Caco-2 (cell line): ENCODE data around the gene IL31RA. TPM values are rescaled to one million over a fixed set of nuclear protein-coding genes. Genes with fewer than 3 reads are reported as not detected.
A peak's percentile ranks its signal among the peaks of the same experiment; 100 is the strongest.
"Not testable (repeated sequence)": the region's sequence is repeated elsewhere in the genome, so short reads cannot be mapped to it uniquely, and the experiment has no call there.

Experiments
- BruUV-seq: library from RNA; stranded (reverse); fragments of 400-500 nt; replicated peaks from 2 replicates; lab custom pipeline; 2021; lab: Mats Ljungman, UMichigan
- CTCF ChIA-PET: fragments of 300-600 bp; sonication (Branson Sonifier 250); formaldehyde crosslinking; loops from one replicate; lab custom pipeline; 2022; ENCODE audit warnings: antibody characterized with exemption; lab: Charles Lee
- POLR2A ChIA-PET: fragments of 300-600 bp; sonication (Branson Sonifier 250); formaldehyde crosslinking; loops from one replicate; lab custom pipeline; 2022; ENCODE audit warnings: antibody characterized with exemption; lab: Charles Lee
- DNase-seq, 2 experiments: peaks; one replicate each; pipeline versions ENCODE4 v3.0.0 to v3.0.0-alpha.2; 2020 to 2022
- H3K27me3 ChIP-seq: replicated peaks from 2 replicates; pipeline ENCODE4 v1.6.0; 2011; ENCODE audit warnings: low read length; ENCODE audit not compliant: control insufficient read depth, insufficient read depth
- H3K36me3 ChIP-seq: 2 replicates; pipeline ENCODE4 v1.5.1; 2011; ENCODE audit warnings: low read length; ENCODE audit not compliant: control insufficient read depth, insufficient read depth
- H3K4me1 ChIP-seq: fragments of 250-450 bp; sonication (Bioruptor Pico); 2 replicates; pipeline ENCODE4 v1.5.1; 2020; ENCODE audit warnings: mild to moderate bottlenecking
- H3K4me3 ChIP-seq: 2 replicates; pipeline ENCODE4 v1.5.1; 2011; ENCODE audit warnings: low read depth, mild to moderate bottlenecking, control low read depth, low read length
- H3K9me3 ChIP-seq: fragments of 250-450 bp; sonication (Bioruptor Pico); 2 replicates; pipeline ENCODE4 v1.5.1; 2020; ENCODE audit warnings: mild to moderate bottlenecking, moderate library complexity
- H3K27ac Mint-ChIP-seq: one replicate; pipeline ENCODE4 v1.8.0; 2022; ENCODE audit warnings: mixed read lengths; ENCODE audit not compliant: unreplicated experiment
- H3K27me3 Mint-ChIP-seq: one replicate; pipeline ENCODE4 v1.8.0; 2022; ENCODE audit warnings: mixed read lengths; ENCODE audit not compliant: insufficient read depth, unreplicated experiment
- H3K36me3 Mint-ChIP-seq: one replicate; pipeline ENCODE4 v1.8.0; 2022; ENCODE audit warnings: mild to moderate bottlenecking, mixed read lengths; ENCODE audit not compliant: insufficient read depth, unreplicated experiment
- H3K4me1 Mint-ChIP-seq: one replicate; pipeline ENCODE4 v1.8.0; 2022; ENCODE audit warnings: low read depth, mixed read lengths; ENCODE audit not compliant: unreplicated experiment
- H3K4me3 Mint-ChIP-seq: one replicate; pipeline ENCODE4 v1.8.0; 2022; ENCODE audit warnings: mild to moderate bottlenecking, moderate library complexity, mixed read lengths; ENCODE audit not compliant: unreplicated experiment
- H3K9me3 Mint-ChIP-seq: one replicate; pipeline ENCODE4 v1.8.0; 2022; ENCODE audit warnings: mixed read lengths; ENCODE audit not compliant: unreplicated experiment
- intact Hi-C: fragments of 100-400 bp; cut with micrococcal nuclease; formaldehyde crosslinking; loops from one replicate; pipeline ENCODE4 v1.10.0; 2022; ENCODE audit not compliant: unreplicated experiment
- total RNA-seq: library from RNA; stranded (reverse); gene quantifications from 2 replicates; pipeline ENCODE4 v1.2.3, GENCODE V29; 2022
- TF ChIP-seq, protein P1 (sequence below), 2 experiments: fragments of 200-600 bp in 1 of 2; IDR thresholded peaks; 1 replicate in 1 of 2; 2 replicates in 1 of 2; pipeline versions ENCODE4 v1.5.1 to v1.8.0; 2011 to 2022; ENCODE audit warnings: antibody characterized with exemption in 1 of 2, control low read depth in 1 of 2, inconsistent platforms in 1 of 2, low read depth in 1 of 2, low read length in 1 of 2, mild to moderate bottlenecking in 1 of 2, moderate library complexity in 1 of 2; ENCODE audit not compliant: insufficient read depth in 1 of 2, severe bottlenecking in 1 of 2, unreplicated experiment in 1 of 2

IL31RA gene
- total RNA-seq, 1 experiment from 2014 or later = not detected

- ChIA-PET POLR2A (no interaction called here), CTCF (interaction anchor here (1.1 to 1.5 kb wide), 2 partner anchors 19 to 266 kb away, joined by 3 read pairs; no protein-coding TSS in a partner anchor)
- intact Hi-C loops = loop anchor here (2.0 to 10.0 kb wide), 3 partner anchors 137 to 909 kb away; no protein-coding TSS in a partner anchor
- H3K36me3 ChIP-seq = peaks cover 2% of the 10 kb centered on the region; the same call in 1 of the 2 replicates
- no peaks in the 10 kb centered on the region for H3K9me3 ChIP-seq
- TF ChIP-seq, protein P1, sequence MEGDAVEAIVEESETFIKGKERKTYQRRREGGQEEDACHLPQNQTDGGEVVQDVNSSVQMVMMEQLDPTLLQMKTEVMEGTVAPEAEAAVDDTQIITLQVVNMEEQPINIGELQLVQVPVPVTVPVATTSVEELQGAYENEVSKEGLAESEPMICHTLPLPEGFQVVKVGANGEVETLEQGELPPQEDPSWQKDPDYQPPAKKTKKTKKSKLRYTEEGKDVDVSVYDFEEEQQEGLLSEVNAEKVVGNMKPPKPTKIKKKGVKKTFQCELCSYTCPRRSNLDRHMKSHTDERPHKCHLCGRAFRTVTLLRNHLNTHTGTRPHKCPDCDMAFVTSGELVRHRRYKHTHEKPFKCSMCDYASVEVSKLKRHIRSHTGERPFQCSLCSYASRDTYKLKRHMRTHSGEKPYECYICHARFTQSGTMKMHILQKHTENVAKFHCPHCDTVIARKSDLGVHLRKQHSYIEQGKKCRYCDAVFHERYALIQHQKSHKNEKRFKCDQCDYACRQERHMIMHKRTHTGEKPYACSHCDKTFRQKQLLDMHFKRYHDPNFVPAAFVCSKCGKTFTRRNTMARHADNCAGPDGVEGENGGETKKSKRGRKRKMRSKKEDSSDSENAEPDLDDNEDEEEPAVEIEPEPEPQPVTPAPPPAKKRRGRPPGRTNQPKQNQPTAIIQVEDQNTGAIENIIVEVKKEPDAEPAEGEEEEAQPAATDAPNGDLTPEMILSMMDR (IDR thresholded peaks at IDR 0.05; ENCODE audit: insufficient read depth in 1 of 2, low read depth in 1 of 2, low read length in 1 of 2, severe bottlenecking in 1 of 2, unreplicated experiment in 1 of 2) = no peak
- no peaks in the 10 kb centered on the region for H3K9me3 Mint-ChIP-seq
- H3K4me3 Mint-ChIP-seq = no peak overlapping the region
- peak overlapping the region; percentile 100 for H3K27ac Mint-ChIP-seq
- peaks cover 55% of the 10 kb centered on the region for H3K4me1 Mint-ChIP-seq
- no TSS peak for BruUV-seq
- H3K4me1 ChIP-seq = peaks cover 51% of the 10 kb centered on the region
- no peaks in the 10 kb centered on the region for H3K27me3 Mint-ChIP-seq
- DNase-seq = no peak
- peaks cover 89% of the 10 kb centered on the region for H3K36me3 Mint-ChIP-seq
- no peak overlapping the region for H3K4me3 ChIP-seq
- H3K27me3 ChIP-seq = no peaks in the 10 kb centered on the region
Measured at GRCh38 chr5:55935371-55935770, 84.2 kb downstream of the IL31RA start.

DNA sequence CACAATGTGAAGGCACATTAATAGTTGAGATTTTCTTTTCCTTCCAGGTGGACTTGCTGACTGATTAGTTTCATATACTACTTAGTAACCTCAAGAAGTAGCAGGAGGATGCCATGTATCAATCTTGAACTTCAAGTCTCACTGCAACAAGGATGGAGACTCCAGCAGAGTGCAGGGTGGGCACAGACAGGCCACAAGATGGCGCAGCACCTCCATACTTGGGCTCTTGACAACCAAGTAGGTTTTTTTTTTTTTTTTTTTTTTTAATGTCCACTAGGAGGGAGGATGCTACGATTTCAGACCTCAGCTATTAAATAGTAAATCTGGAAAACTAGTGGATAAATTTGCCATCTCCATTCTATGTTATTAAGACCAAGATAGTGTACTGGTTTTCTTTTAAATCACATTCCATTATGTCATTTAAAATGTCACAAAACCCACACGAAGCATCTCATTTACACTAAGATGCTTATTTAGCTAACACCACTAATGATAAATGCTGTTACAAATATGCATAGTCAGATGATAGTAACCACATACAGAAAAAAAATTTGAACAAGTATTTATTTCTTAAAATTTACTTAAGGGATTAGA lies 85.0 kb downstream of the IL31RA start:
- POLR2A ChIA-PET = interaction anchor here (1.1 kb wide), 1 partner anchor 53 kb away, joined by 4 read pairs; no protein-coding TSS in a partner anchor
- intact Hi-C loops = loop anchor here (1.0 to 10.0 kb wide), 5 partner anchors 42 to 909 kb away; no protein-coding TSS in a partner anchor
- Histone ChIP-seq H3K9me3 (no peaks in the 10 kb centered on the region), H3K36me3 (peaks cover 2% of the 10 kb centered on the region; the same call in 1 of the 2 replicates), H3K4me1 (peaks cover 44% of the 10 kb centered on the region), H3K4me3 (no peak overlapping the region), H3K27me3 (no peaks in the 10 kb centered on the region)
- H3K9me3 Mint-ChIP-seq = no peaks in the 10 kb centered on the region
- peak; percentile 87 for DNase-seq
- H3K27ac Mint-ChIP-seq = peak overlapping the region; percentile 100
- peaks cover 90% of the 10 kb centered on the region for H3K36me3 Mint-ChIP-seq
- H3K27me3 Mint-ChIP-seq = no peaks in the 10 kb centered on the region
- no TSS peak for BruUV-seq
- TF ChIP-seq, protein P1 (IDR thresholded peaks at IDR 0.05; ENCODE audit: insufficient read depth in 1 of 2, low read depth in 1 of 2, low read length in 1 of 2, severe bottlenecking in 1 of 2, unreplicated experiment in 1 of 2) = peak; percentile 85 to 95
- no peak overlapping the region for H3K4me3 Mint-ChIP-seq
- CTCF ChIA-PET = interaction anchor here (0.6 to 2.3 kb wide), 21 partner anchors 9 to 718 kb away, joined by 3 to 19 read pairs (median 5); no protein-coding TSS in a partner anchor
- H3K4me1 Mint-ChIP-seq = peaks cover 48% of the 10 kb centered on the region

DNA sequence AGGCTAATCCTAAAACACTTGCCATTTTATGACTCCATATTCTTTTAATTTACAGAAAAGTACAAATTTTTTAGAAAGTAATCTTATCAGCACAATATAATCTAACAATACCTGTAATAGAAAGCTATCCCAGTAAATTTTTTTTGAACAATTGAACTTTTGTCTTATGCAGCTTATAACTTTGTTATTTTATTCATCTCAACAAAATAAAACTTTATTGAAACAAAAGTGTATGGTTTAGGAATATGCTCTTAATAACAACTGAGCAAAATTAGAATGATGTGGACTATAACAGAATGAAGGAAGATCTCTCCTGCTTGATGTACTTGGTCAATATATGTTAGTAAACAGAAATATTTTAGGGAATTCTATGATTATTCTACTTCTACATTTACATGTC lies 86.4 kb downstream of the IL31RA start:
- H3K36me3 ChIP-seq, H3K9me3 ChIP-seq, H3K4me3 ChIP-seq, H3K27ac Mint-ChIP-seq, H3K27me3 ChIP-seq, BruUV-seq, H3K4me3 Mint-ChIP-seq, DNase-seq, H3K27me3 Mint-ChIP-seq, H3K9me3 Mint-ChIP-seq: not testable (repeated sequence)
- Mint-ChIP-seq H3K4me1 (peaks cover 35% of the 10 kb centered on the region), H3K36me3 (peaks cover 91% of the 10 kb centered on the region)
- CTCF ChIA-PET = interaction anchor here (2.3 kb wide), 1 partner anchor 332 kb away, joined by 8 read pairs; no protein-coding TSS in a partner anchor
- POLR2A ChIA-PET = interaction anchor here (0.6 to 1.1 kb wide), 2 partner anchors 52 to 210 kb away, joined by 3 to 4 read pairs; no protein-coding TSS in a partner anchor
- intact Hi-C loops = loop anchor here (2.0 to 10.0 kb wide), 3 partner anchors 331 to 907 kb away; no protein-coding TSS in a partner anchor
- H3K4me1 ChIP-seq = peaks cover 31% of the 10 kb centered on the region

- POLR2A ChIA-PET, DNase-seq, CTCF ChIA-PET, H3K4me1 Mint-ChIP-seq, H3K9me3 ChIP-seq, H3K9me3 Mint-ChIP-seq, H3K36me3 ChIP-seq, H3K27me3 ChIP-seq, H3K4me3 ChIP-seq, intact Hi-C loops, H3K4me1 ChIP-seq, H3K27ac Mint-ChIP-seq, H3K27me3 Mint-ChIP-seq, BruUV-seq, H3K4me3 Mint-ChIP-seq: not testable (repeated sequence)
- peaks cover 91% of the 10 kb centered on the region for H3K36me3 Mint-ChIP-seq
Measured at GRCh38 chr5:55941154-55941553, 90.0 kb downstream of the IL31RA start.
